Activated CD8-positive, alpha-beta memory T cell treated with anti-CD3 and anti-CD28 coated beads, Interleukin-2, amount 10 ng/mL, durations not matched to agents 7 days and 5 days (primary cell): ENCODE results near the gene HCFC2. TPM values are rescaled to one million over a fixed set of nuclear protein-coding genes. Genes with fewer than 3 reads are reported as not detected.
"Not testable (repeated sequence)": the region's sequence is repeated elsewhere in the genome, so short reads cannot be mapped to it uniquely, and the experiment has no call there.

Experiments
- ATAC-seq: fragments of 150-1000 bp; cut with Tn5 transposase; one replicate; pipeline ENCODE4 v1.10.0; 2021; ENCODE audit warnings: moderate library complexity
- CTCF ChIA-PET: fragments of 350-600 bp; sonication (Branson Sonifier 250); formaldehyde crosslinking; loops from one replicate; lab custom pipeline; 2021; ENCODE audit warnings: antibody characterized with exemption; lab: Charles Lee
- DNase-seq: peaks from one replicate; pipeline ENCODE4 v3.0.0-alpha.2; 2020
- H3K27ac Mint-ChIP-seq: one replicate; pipeline ENCODE4 v1.8.0; 2021; ENCODE audit warnings: mild to moderate bottlenecking, mixed read lengths
- H3K27me3 Mint-ChIP-seq: one replicate; pipeline ENCODE4 v1.8.0; 2021; ENCODE audit warnings: mixed read lengths
- H3K36me3 Mint-ChIP-seq: one replicate; pipeline ENCODE4 v1.8.0; 2021; ENCODE audit warnings: mild to moderate bottlenecking, mixed read lengths
- H3K4me1 Mint-ChIP-seq: one replicate; pipeline ENCODE4 v1.8.0; 2021; ENCODE audit warnings: mixed read lengths
- H3K4me3 Mint-ChIP-seq: one replicate; pipeline ENCODE4 v1.8.0; 2021; ENCODE audit warnings: mild to moderate bottlenecking, moderate library complexity, mixed read lengths
- H3K9me3 Mint-ChIP-seq: one replicate; pipeline ENCODE4 v1.8.0; 2022; ENCODE audit warnings: low read depth, mixed read lengths
- total RNA-seq, 2 experiments: library from RNA; stranded (reverse); gene quantifications; one replicate each; pipeline ENCODE4 v1.2.3, GENCODE V29; 2021

The HCFC2 gene
- 10 to 100 TPM; 12.7 to 15.2 TPM for total RNA-seq

DNA sequence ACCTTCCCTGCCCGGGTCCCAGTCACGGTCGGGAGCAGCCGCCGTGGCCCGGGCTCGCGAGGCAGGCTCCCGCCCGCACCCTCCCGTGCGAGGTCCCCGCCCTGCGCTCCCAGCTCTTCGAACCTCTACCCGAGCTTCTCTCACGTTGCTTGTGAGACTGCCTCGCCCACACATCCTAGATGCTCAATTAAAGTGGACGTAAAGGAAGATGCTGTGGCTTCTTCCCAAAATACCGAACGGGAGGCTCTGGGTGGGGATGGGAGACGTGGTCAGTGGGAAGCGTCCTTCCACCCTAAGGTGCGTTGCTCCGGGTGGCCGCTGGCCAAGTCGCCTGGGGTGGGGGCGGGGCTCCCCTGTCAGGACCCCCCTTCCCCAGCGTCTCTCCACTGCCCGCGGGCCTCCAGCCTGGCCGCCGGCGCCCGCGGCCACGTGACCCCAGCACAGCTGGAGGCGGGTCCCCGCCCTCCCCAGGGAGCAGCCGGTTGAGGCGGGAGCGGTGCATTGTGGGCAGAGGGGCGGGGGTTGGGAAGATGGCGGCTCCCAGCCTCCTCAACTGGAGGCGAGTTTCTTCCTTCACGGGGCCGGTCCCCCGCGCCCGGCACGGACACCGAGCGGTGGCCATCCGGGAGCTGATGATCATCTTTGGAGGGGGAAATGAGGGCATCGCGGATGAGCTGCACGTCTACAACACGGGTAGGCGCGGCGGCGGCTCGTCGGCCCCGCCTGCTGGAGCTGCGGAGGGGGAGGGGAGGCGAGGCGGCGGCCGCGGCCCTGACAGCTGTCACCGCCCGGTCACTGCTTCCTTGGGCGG is at the start of gene HCFC2:
Gene HCFC2 (plus strand): TSS at position 501 of the 811 bp plus-strand sequence. CDS start 30 bp downstream, at position 531.
- CTCF ChIA-PET = interaction anchor here (0.6 to 1.8 kb wide), 9 partner anchors 9 to 180 kb away, joined by 3 to 10 read pairs (median 4); partner anchors contain the start of gene NFYB
- peak; percentile 94 for DNase-seq
- no peaks in the 10 kb centered on the region for H3K9me3 Mint-ChIP-seq
- peaks cover 12% of the 10 kb centered on the region for H3K36me3 Mint-ChIP-seq
- H3K27me3 Mint-ChIP-seq = peaks cover 19% of the 10 kb centered on the region
- peaks cover 27% of the 10 kb centered on the region for H3K4me1 Mint-ChIP-seq
- H3K27ac Mint-ChIP-seq = peak within 1 kb of the TSS; percentile 83
- peak within 1 kb of the TSS; percentile 91 for H3K4me3 Mint-ChIP-seq
- peak; percentile 93 for ATAC-seq

DNA sequence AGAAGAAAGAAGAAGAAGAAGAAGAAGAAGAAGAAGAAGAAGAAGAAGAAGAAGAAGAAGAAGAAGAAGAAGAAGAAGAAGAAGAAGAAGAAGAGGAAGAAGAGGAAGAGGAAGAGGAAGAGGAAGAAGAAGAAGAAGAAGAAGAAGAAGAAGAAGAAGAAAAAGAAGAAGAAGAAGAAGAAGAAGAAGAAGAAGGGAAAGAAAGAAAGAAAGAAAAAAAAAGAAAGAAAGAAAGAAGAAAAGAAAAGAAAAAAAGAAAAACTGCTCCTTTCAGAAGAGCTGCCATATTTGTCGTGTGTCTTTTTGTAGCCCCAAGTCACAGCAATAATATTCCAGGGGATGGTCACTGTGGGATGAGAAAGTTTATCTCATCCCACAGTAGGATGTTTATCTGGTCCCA is 42.5 kb upstream of the HCFC2 start:
- ATAC-seq, H3K4me3 Mint-ChIP-seq, H3K27ac Mint-ChIP-seq, DNase-seq, CTCF ChIA-PET, H3K4me1 Mint-ChIP-seq, H3K9me3 Mint-ChIP-seq, H3K36me3 Mint-ChIP-seq: not testable (repeated sequence)
- H3K27me3 Mint-ChIP-seq = peaks cover 42% of the 10 kb centered on the region

DNA sequence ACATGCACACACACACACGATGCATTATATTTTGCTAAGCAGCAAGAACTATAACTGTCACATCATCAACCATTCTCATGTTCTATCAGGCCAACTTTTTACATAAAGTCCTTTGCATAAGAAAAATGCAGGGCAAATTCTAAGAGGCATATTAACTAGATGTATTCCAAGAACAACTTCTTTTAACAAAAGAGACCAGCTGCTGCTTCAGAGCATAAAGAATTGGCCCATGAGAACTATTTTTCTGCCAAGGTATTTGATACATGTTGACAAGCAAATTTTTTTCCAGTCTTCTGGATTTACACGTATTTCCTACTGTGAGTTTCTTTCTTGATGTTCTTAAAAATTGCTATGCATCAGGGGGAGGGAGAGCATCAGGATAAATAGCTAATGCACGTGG is 41.5 kb upstream of the HCFC2 start:
- DNase-seq (no peak), ATAC-seq (no peak)
- Mint-ChIP-seq H3K4me1 (no peaks in the 10 kb centered on the region), H3K9me3 (no peaks in the 10 kb centered on the region), H3K4me3 (no peak overlapping the region), H3K36me3 (no peaks in the 10 kb centered on the region), H3K27me3 (peaks cover 49% of the 10 kb centered on the region), H3K27ac (no peak overlapping the region)
- CTCF ChIA-PET = no interaction called here

DNA sequence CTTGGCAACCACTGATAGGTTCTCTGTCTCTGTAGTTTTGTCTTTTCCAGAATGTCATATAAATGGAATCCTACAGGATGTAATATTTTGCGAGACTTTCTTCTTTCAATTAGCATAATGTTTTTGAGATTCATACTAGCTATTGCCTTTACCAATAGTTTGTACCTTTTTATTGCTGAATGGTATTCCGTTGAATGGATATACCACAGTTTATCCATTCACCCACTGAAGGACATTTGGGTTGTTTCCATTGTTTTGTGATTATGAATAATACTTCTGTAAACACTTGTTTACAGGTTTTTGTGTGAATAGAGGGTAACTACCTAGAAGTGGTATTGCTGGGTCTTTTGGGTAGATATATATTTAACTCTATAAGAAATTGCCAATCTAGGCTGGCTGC is 40.6 kb upstream of the HCFC2 start:
- H3K4me3 Mint-ChIP-seq = no peak overlapping the region
- H3K9me3 Mint-ChIP-seq = no peaks in the 10 kb centered on the region
- no peaks in the 10 kb centered on the region for H3K4me1 Mint-ChIP-seq
- H3K27ac Mint-ChIP-seq = no peak overlapping the region
- ATAC-seq (no peak), DNase-seq (no peak)
- peaks cover 52% of the 10 kb centered on the region for H3K27me3 Mint-ChIP-seq
- CTCF ChIA-PET = no interaction called here
- no peaks in the 10 kb centered on the region for H3K36me3 Mint-ChIP-seq

DNA sequence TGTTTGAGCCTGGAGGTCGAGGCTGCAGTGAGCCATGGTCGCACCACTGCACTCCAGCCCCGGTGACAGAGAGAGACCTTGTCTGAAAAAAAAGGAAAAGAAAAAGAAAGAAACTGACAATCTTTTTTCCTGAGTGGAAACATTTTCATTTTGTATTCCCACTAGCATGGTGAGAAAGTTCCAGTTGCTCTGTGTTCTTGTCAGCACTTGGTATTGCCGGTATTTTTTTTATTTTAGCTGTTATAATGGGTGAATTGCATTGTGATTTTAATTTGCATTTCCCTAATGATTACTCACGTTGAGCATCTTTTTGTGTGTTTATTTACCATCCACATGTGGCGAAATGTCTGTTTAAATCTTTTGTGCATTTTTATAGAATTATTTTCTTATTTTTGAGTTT is 40.0 kb upstream of the HCFC2 start:
- ATAC-seq = no peak
- Mint-ChIP-seq H3K27ac (no peak overlapping the region), H3K4me1 (no peaks in the 10 kb centered on the region), H3K9me3 (no peaks in the 10 kb centered on the region), H3K36me3 (no peaks in the 10 kb centered on the region), H3K27me3 (peaks cover 52% of the 10 kb centered on the region), H3K4me3 (no peak overlapping the region)
- CTCF ChIA-PET = no interaction called here
- no peak for DNase-seq

DNA sequence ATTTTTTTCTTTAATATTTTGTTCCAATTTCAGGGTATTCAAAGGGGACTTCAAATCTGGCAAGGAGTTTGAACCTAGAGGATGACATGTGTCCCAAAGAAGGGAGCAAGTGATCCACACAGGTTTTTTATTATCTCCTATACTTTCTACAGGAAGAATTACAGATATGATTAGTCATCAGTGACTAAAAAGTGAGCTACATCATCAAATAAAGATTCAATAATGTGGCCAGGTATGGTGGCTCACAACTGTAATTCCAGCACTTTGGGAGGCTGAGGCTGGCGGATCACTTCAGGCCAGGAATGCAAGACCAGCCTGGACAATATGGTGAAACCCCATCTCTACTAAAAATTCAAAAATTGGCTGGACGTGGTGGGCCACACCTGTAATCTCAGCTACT is 38.6 kb upstream of the HCFC2 start:
- Mint-ChIP-seq H3K4me1 (no peaks in the 10 kb centered on the region), H3K4me3 (no peak overlapping the region), H3K27me3 (peaks cover 43% of the 10 kb centered on the region), H3K27ac (no peak overlapping the region), H3K9me3 (no peaks in the 10 kb centered on the region), H3K36me3 (no peaks in the 10 kb centered on the region)
- CTCF ChIA-PET = interaction anchor here (1.0 kb wide), 1 partner anchor 11 kb away, joined by 3 read pairs; no protein-coding TSS in a partner anchor
- DNase-seq = no peak
- no peak for ATAC-seq

DNA sequence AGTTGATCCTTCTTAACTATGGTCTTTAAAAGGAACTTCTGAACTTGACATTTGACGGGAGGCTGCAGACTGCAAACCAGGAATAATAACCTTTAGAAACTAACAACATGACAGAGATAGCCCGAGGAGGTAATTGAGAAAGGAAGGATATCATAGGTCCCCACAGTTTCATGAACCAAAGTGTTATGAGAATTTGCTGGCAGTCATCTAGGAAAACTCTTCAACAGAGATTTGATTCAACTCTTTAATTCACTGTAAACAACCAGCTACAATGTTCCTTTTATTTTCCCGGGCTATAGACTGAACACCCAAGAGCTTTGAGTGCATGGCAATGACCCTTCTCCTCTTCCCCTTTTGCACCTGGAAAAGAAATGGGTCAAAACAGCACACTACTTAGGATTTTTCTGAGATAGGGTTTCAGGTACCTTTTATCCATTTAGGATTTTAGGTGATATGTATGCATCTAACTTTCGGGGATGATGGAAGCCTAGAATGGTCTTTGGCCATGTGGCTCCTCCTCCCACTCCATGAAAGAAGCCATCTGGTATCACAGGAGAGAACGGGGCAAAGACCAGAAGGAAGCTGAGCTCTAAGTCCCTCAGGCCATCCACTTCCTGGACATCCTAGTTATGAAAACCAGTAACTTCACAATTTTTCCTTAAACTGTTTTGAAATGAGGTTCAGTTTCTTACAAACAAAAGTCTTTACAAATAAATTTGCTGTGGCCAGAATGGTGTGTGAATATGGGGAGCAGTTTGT is 37.3 kb upstream of the HCFC2 start:
- no peaks in the 10 kb centered on the region for H3K36me3 Mint-ChIP-seq
- no peak for ATAC-seq
- H3K27ac Mint-ChIP-seq = no peak overlapping the region
- DNase-seq = no peak
- CTCF ChIA-PET = no interaction called here
- peaks cover 37% of the 10 kb centered on the region for H3K27me3 Mint-ChIP-seq
- H3K4me3 Mint-ChIP-seq = no peak overlapping the region
- H3K9me3 Mint-ChIP-seq = no peaks in the 10 kb centered on the region
- no peaks in the 10 kb centered on the region for H3K4me1 Mint-ChIP-seq

DNA sequence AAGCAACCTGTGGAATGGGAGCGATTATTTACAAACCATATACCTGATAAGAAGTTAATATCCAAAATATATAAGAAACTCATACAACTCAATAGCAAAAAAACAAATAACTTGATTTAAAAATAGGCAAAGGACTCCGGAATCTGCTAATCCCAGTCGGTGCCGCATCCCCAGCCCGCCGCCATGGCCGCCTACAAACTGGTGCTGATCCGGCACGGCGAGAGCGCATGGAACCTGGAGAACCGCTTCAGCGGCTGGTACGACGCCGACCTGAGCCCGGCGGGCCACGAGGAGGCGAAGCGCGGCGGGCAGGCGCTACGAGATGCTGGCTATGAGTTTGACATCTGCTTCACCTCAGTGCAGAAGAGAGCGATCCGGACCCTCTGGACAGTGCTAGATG is 33.7 kb upstream of the HCFC2 start:
- peaks cover 41% of the 10 kb centered on the region for H3K27me3 Mint-ChIP-seq
- DNase-seq, H3K36me3 Mint-ChIP-seq, H3K9me3 Mint-ChIP-seq, H3K4me1 Mint-ChIP-seq, CTCF ChIA-PET, H3K4me3 Mint-ChIP-seq, H3K27ac Mint-ChIP-seq: not testable (repeated sequence)
- ATAC-seq = peak; percentile 61

DNA sequence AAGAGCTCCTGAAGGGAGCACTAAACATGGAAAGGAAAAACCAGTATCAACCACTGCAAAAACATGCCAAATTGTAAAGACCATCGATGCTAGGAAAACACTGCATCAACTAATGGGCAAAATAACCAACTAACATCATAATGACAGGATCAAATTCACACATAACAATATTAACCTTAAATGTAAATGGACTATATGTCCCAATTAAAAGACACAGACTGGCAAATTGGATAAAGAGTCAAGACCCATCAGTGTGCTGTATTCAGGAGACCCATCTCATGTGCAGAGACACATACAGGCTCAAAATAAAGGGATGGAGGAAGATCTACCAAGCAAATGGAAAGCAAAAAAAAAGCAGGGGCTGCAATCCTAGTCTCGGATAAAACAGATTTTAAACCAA is 28.2 kb upstream of the HCFC2 start:
- CTCF ChIA-PET, ATAC-seq, H3K4me3 Mint-ChIP-seq, H3K27ac Mint-ChIP-seq, DNase-seq, H3K9me3 Mint-ChIP-seq, H3K4me1 Mint-ChIP-seq, H3K36me3 Mint-ChIP-seq: not testable (repeated sequence)
- H3K27me3 Mint-ChIP-seq = peaks cover 35% of the 10 kb centered on the region

DNA sequence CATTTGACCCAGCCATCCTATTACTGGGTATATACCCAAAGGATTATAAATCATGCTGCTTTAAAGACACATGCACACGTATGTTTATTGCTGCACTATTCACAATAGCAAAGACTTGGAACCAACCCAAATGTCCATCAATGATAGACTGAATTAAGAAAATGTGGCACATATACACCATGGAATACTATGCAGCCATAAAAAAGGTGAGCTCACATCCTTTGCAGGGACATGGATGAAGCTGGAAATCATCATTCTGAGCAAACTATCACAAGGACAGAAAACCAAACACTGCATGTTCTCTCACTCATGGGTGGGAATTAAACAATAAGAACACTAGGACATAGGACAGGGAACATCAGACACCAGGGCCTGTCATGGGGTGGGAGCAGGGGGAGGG is 24.6 kb upstream of the HCFC2 start:
- H3K4me1 Mint-ChIP-seq, CTCF ChIA-PET, H3K36me3 Mint-ChIP-seq, DNase-seq, H3K4me3 Mint-ChIP-seq, ATAC-seq, H3K27ac Mint-ChIP-seq, H3K9me3 Mint-ChIP-seq: not testable (repeated sequence)
- H3K27me3 Mint-ChIP-seq = peaks cover 35% of the 10 kb centered on the region

DNA sequence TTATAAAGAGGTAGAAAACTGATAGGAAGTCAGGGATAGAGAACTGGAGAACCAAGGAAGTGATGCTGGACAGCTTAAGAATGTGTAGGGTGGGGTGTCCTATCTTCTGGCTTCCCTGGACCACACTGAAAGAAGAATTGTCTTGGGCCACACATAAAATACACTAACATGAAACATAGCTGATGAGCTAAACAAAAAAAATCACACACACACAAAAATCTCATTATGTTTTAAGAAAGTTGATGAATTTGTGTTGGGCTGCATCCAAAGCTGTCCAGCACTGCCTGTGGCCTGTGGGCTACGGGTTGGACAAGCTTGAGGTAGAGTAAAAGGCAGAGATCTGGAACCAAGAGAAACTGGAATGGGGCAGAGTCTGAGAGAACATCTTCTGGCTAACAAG is 21.8 kb upstream of the HCFC2 start:
- Mint-ChIP-seq H3K27ac (no peak overlapping the region), H3K4me3 (no peak overlapping the region), H3K27me3 (peaks cover 11% of the 10 kb centered on the region), H3K9me3 (no peaks in the 10 kb centered on the region), H3K36me3 (no peaks in the 10 kb centered on the region), H3K4me1 (peaks cover 12% of the 10 kb centered on the region)
- DNase-seq (no peak), ATAC-seq (no peak)
- CTCF ChIA-PET = interaction anchor here (0.9 to 1.2 kb wide), 3 partner anchors 21 to 66 kb away, joined by 3 to 4 read pairs (median 3); partner anchors contain the start of gene HCFC2

DNA sequence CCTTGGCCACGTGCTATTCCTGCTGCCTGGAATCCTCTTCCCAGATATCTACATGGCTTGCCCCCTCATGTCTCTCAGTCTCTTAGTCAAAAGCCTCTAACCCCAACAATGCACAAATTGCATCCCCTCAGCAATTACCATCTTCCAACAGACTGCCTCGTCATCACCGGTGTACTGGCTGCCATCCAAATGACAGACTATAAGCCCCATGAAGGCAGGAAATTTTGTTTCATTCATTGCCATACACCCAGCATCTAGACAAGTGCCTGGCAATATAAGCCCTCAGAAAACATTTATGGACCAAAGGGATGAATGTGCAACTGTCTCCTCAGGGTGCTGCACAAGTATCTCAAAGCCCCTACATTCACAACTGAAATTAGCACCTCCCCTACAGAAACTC is 20.2 kb upstream of the HCFC2 start:
- Mint-ChIP-seq H3K27me3 (peaks cover 18% of the 10 kb centered on the region), H3K36me3 (no peaks in the 10 kb centered on the region), H3K9me3 (no peaks in the 10 kb centered on the region), H3K4me3 (no peak overlapping the region), H3K4me1 (peaks cover 12% of the 10 kb centered on the region), H3K27ac (no peak overlapping the region)
- DNase-seq (no peak), ATAC-seq (no peak)
- CTCF ChIA-PET = interaction anchor here (1.0 kb wide), 1 partner anchor 60 kb away, joined by 3 read pairs; no protein-coding TSS in a partner anchor

DNA sequence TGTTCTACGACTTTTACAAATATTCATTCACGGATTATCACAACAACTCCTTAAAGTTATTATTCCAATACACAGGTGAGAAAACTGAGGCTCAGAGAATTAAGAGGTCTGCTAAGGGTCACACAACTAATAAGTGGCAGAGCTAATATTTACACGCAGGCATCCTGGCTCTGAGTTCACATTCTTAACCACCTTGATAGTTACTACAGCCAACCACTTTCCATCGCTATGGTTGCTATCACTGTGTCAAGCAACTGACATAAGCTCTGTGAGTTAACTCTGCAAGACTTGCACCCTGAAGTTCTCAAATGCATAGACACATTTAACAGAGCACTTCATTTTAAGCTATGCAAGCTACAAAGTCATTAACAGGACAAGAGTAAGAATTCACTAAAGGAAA is 18.0 kb upstream of the HCFC2 start:
- peaks cover 37% of the 10 kb centered on the region for H3K27me3 Mint-ChIP-seq
- no peak overlapping the region for H3K27ac Mint-ChIP-seq
- no peak for DNase-seq
- CTCF ChIA-PET = interaction anchor here (1.4 kb wide), 2 partner anchors 12 to 17 kb away, joined by 4 to 6 read pairs; no protein-coding TSS in a partner anchor
- ATAC-seq = no peak
- H3K36me3 Mint-ChIP-seq = no peaks in the 10 kb centered on the region
- no peak overlapping the region for H3K4me3 Mint-ChIP-seq
- peaks cover 21% of the 10 kb centered on the region for H3K4me1 Mint-ChIP-seq
- no peaks in the 10 kb centered on the region for H3K9me3 Mint-ChIP-seq
